Astrocyte (in vitro differentiated cells and primary cell): Measurements from ENCODE around the gene NAT9. TPM values are rescaled to one million over a fixed set of nuclear protein-coding genes. Genes with fewer than 3 reads are reported as not detected.

Experiments used
- DNase-seq: peaks from one replicate; pipeline ENCODE4 v3.0.0-alpha.2; 2010; ENCODE audit warnings: low read depth
- FAIRE-seq: peaks from 2 replicates; lab custom pipeline; 2011; peaks lifted over from hg19 to GRCh38; lab: Jason Lieb, UNC
- H2AFZ ChIP-seq: 2 replicates; pipeline ENCODE4 v1.6.0; 2012; ENCODE audit warnings: low read depth, low read length, inconsistent platforms
- H3K27ac ChIP-seq: 2 replicates; pipeline ENCODE4 v1.5.1; 2011; ENCODE audit warnings: low read depth, low read length, inconsistent platforms
- H3K27me3 ChIP-seq: 2 replicates; pipeline ENCODE4 v1.6.0; 2011; ENCODE audit warnings: low read length, inconsistent platforms; ENCODE audit not compliant: insufficient read depth
- H3K36me3 ChIP-seq: 2 replicates; pipeline ENCODE4 v1.5.1; 2011; ENCODE audit warnings: low read length, inconsistent platforms; ENCODE audit not compliant: insufficient read depth
- H3K4me1 ChIP-seq: 2 replicates; pipeline ENCODE4 v1.5.1; 2011; ENCODE audit warnings: low read length, inconsistent platforms; ENCODE audit not compliant: insufficient read depth
- H3K4me2 ChIP-seq: 2 replicates; pipeline ENCODE4 v1.6.0; 2012; ENCODE audit warnings: low read length, inconsistent platforms
- H3K4me3 ChIP-seq: 2 replicates; pipeline ENCODE4 v1.5.1; 2011; ENCODE audit warnings: low read depth, mild to moderate bottlenecking, low read length, inconsistent platforms; ENCODE audit not compliant: insufficient read depth
- H3K79me2 ChIP-seq: 2 replicates; pipeline ENCODE4 v1.6.0; 2012; ENCODE audit warnings: mild to moderate bottlenecking, low read length, inconsistent platforms; ENCODE audit not compliant: insufficient read depth
- H3K9ac ChIP-seq: 2 replicates; pipeline ENCODE4 v1.6.0; 2012; ENCODE audit warnings: mild to moderate bottlenecking, low read length, inconsistent platforms
- H3K9me3 ChIP-seq: 2 replicates; pipeline ENCODE4 v1.5.1; 2012; ENCODE audit warnings: low read depth, mild to moderate bottlenecking, low read length, inconsistent platforms; ENCODE audit not compliant: insufficient read depth
- H4K20me1 ChIP-seq: 2 replicates; pipeline ENCODE4 v1.6.0; 2012; ENCODE audit warnings: low read length, inconsistent platforms; ENCODE audit not compliant: insufficient read depth
- H3K27ac Mint-ChIP-seq: one replicate; pipeline ENCODE4 v1.8.0; 2021; ENCODE audit warnings: mild to moderate bottlenecking, mixed read lengths; ENCODE audit not compliant: unreplicated experiment
- H3K27me3 Mint-ChIP-seq: one replicate; pipeline ENCODE4 v1.8.0; 2021; ENCODE audit warnings: low read depth, mixed read lengths; ENCODE audit not compliant: unreplicated experiment
- H3K36me3 Mint-ChIP-seq: one replicate; pipeline ENCODE4 v1.8.0; 2021; ENCODE audit warnings: low read depth, mixed read lengths; ENCODE audit not compliant: unreplicated experiment
- H3K4me1 Mint-ChIP-seq: one replicate; pipeline ENCODE4 v1.8.0; 2021; ENCODE audit warnings: low read depth, mixed read lengths; ENCODE audit not compliant: unreplicated experiment
- H3K4me3 Mint-ChIP-seq: one replicate; pipeline ENCODE4 v1.8.0; 2021; ENCODE audit warnings: mild to moderate bottlenecking, moderate library complexity, mixed read lengths; ENCODE audit not compliant: unreplicated experiment
- H3K9me3 Mint-ChIP-seq: one replicate; pipeline ENCODE4 v1.8.0; 2021; ENCODE audit warnings: mild to moderate bottlenecking, mixed read lengths; ENCODE audit not compliant: unreplicated experiment
- CTCF ChIP-seq: IDR thresholded peaks from 2 replicates; pipeline ENCODE4 v1.5.1; 2011; ENCODE audit warnings: low read depth, mild to moderate bottlenecking, inconsistent platforms, low read length, moderate library complexity; ENCODE audit not compliant: insufficient read depth
- EZH2 ChIP-seq: IDR thresholded peaks from 2 replicates; pipeline ENCODE4 v1.6.1; 2012; ENCODE audit warnings: mild to moderate bottlenecking, low read length, inconsistent platforms; ENCODE audit not compliant: insufficient read depth
- total RNA-seq: library from RNA; stranded (reverse); gene quantifications from 2 replicates; pipeline ENCODE4 v1.2.1, GENCODE V29; 2021

Gene NAT9
- total RNA-seq, 1 donor from 2014 or later, result 58.4 TPM

- Mint-ChIP-seq H3K36me3 (peaks cover 20% of the 10 kb centered on the region), H3K27me3 (no peaks in the 10 kb centered on the region), H3K27ac (no peak overlapping the region), H3K9me3 (no peaks in the 10 kb centered on the region), H3K4me3 (no peak overlapping the region), H3K4me1 (no peaks in the 10 kb centered on the region)
- Histone ChIP-seq H3K9ac (no peak overlapping the region), H3K36me3 (peaks cover 7% of the 10 kb centered on the region), H3K9me3 (no peaks in the 10 kb centered on the region), H3K4me1 (no peaks in the 10 kb centered on the region), H4K20me1 (peaks cover 60% of the 10 kb centered on the region), H3K4me3 (no peak overlapping the region), H3K79me2 (peaks cover 7% of the 10 kb centered on the region), H2AFZ (no peak overlapping the region), H3K4me2 (no peak overlapping the region), H3K27ac (no peak overlapping the region), H3K27me3 (no peaks in the 10 kb centered on the region)
- TF ChIP-seq CTCF (no peak), EZH2 (no peak)
- DNase-seq (no peak), FAIRE-seq (no peak)
These were observed 9.8 kb upstream of the NAT9 start for GRCh38 chr17:74785981-74786360.

GRCh38 chr17:74785096-74785980 is 9.2 kb upstream of the NAT9 start:
- no peak overlapping the region for H3K4me3 Mint-ChIP-seq
- no peak for FAIRE-seq
- Histone ChIP-seq H3K9ac (no peak overlapping the region), H3K27ac (no peak overlapping the region), H3K9me3 (no peaks in the 10 kb centered on the region), H3K4me3 (no peak overlapping the region), H3K36me3 (peaks cover 3% of the 10 kb centered on the region), H3K4me2 (no peak overlapping the region), H3K4me1 (no peaks in the 10 kb centered on the region), H4K20me1 (peaks cover 62% of the 10 kb centered on the region), H3K27me3 (no peaks in the 10 kb centered on the region), H3K79me2 (peaks cover 7% of the 10 kb centered on the region), H2AFZ (no peak overlapping the region)
- DNase-seq, result no peak
- no peaks in the 10 kb centered on the region for H3K9me3 Mint-ChIP-seq
- no peaks in the 10 kb centered on the region for H3K27me3 Mint-ChIP-seq
- H3K27ac Mint-ChIP-seq, result no peak overlapping the region
- H3K4me1 Mint-ChIP-seq, result no peaks in the 10 kb centered on the region
- TF ChIP-seq EZH2, result no peak
- no peak for TF ChIP-seq CTCF
- peaks cover 24% of the 10 kb centered on the region for H3K36me3 Mint-ChIP-seq
